Calu3 (cell line): ENCODE data around the gene CPNE9. TPM values are rescaled to one million over a fixed set of nuclear protein-coding genes. Genes with fewer than 3 reads are reported as not detected.
A peak's percentile ranks its signal among the peaks of the same experiment; 100 is the strongest.

Experiments used
- BruUV-seq: library from RNA; stranded (reverse); fragments of 400-500 nt; replicated peaks from 2 replicates; lab custom pipeline; 2021; lab: Mats Ljungman, UMichigan
- CTCF ChIA-PET: fragments of 300-600 bp; sonication (Branson Sonifier 250); formaldehyde crosslinking; loops from one replicate; lab custom pipeline; 2022; ENCODE audit warnings: antibody characterized with exemption; lab: Charles Lee
- DNase-seq: peaks from one replicate; pipeline ENCODE4 v3.0.0; 2022
- H3K27ac Mint-ChIP-seq: one replicate; pipeline ENCODE4 v1.8.0; 2022; ENCODE audit warnings: mixed read lengths; ENCODE audit not compliant: unreplicated experiment
- H3K27me3 Mint-ChIP-seq: one replicate; pipeline ENCODE4 v1.8.0; 2022; ENCODE audit warnings: mixed read lengths; ENCODE audit not compliant: unreplicated experiment
- H3K36me3 Mint-ChIP-seq: one replicate; pipeline ENCODE4 v1.8.0; 2022; ENCODE audit warnings: mild to moderate bottlenecking, moderate library complexity, mixed read lengths; ENCODE audit not compliant: insufficient read depth, unreplicated experiment
- H3K4me1 Mint-ChIP-seq: one replicate; pipeline ENCODE4 v1.8.0; 2022; ENCODE audit warnings: mild to moderate bottlenecking, low read depth, mixed read lengths; ENCODE audit not compliant: unreplicated experiment
- H3K4me3 Mint-ChIP-seq: one replicate; pipeline ENCODE4 v1.8.0; 2022; ENCODE audit warnings: mild to moderate bottlenecking, low read depth, moderate library complexity, mixed read lengths; ENCODE audit not compliant: unreplicated experiment
- H3K9me3 Mint-ChIP-seq: one replicate; pipeline ENCODE4 v1.8.0; 2022; ENCODE audit warnings: low read depth, mixed read lengths; ENCODE audit not compliant: unreplicated experiment
- CTCF ChIP-seq: fragments of 200-600 bp; IDR thresholded peaks from one replicate; pipeline ENCODE4 v1.8.0; 2022; ENCODE audit warnings: antibody characterized with exemption; ENCODE audit not compliant: unreplicated experiment
- intact Hi-C: fragments of 100-400 bp; cut with micrococcal nuclease; formaldehyde crosslinking; loops from one replicate; pipeline ENCODE4 v1.10.0; 2022; ENCODE audit not compliant: unreplicated experiment
- total RNA-seq: library from RNA; stranded (reverse); gene quantifications from 2 replicates; pipeline ENCODE4 v1.2.3, GENCODE V29; 2022

Gene CPNE9
- total RNA-seq, 1 experiment from 2014 or later, result not detected

GRCh38 chr3:9732080-9732739, 28.6 kb downstream of the CPNE9 start:
- no peak for TF ChIP-seq CTCF
- Mint-ChIP-seq H3K27me3 (peaks cover 26% of the 10 kb centered on the region), H3K4me1 (peaks cover 22% of the 10 kb centered on the region), H3K4me3 (peak overlapping the region; percentile 87), H3K27ac (peak overlapping the region; percentile 82), H3K36me3 (peaks cover 55% of the 10 kb centered on the region), H3K9me3 (no peaks in the 10 kb centered on the region)
- DNase-seq, result peak; percentile 12
- no TSS peak for BruUV-seq
- CTCF ChIA-PET, result no interaction called here
- intact Hi-C loops, result no loop called here

GRCh38 chr3:9732740-9733115, 29.1 kb downstream of the CPNE9 start:
- Mint-ChIP-seq H3K27ac (peak overlapping the region; percentile 82), H3K9me3 (no peaks in the 10 kb centered on the region), H3K4me1 (peaks cover 19% of the 10 kb centered on the region), H3K36me3 (peaks cover 55% of the 10 kb centered on the region), H3K27me3 (peaks cover 20% of the 10 kb centered on the region), H3K4me3 (peak overlapping the region; percentile 87)
- intact Hi-C loops, result no loop called here
- CTCF ChIA-PET, result no interaction called here
- DNase-seq, result no peak
- TF ChIP-seq CTCF, result no peak
- TSS peak; percentile 45 for BruUV-seq

- DNase-seq, result no peak
- BruUV-seq, result no TSS peak
- intact Hi-C loops, result no loop called here
- Mint-ChIP-seq H3K27ac (no peak overlapping the region), H3K27me3 (no peaks in the 10 kb centered on the region), H3K36me3 (peaks cover 42% of the 10 kb centered on the region), H3K4me1 (peaks cover 19% of the 10 kb centered on the region), H3K4me3 (no peak overlapping the region), H3K9me3 (no peaks in the 10 kb centered on the region)
- no peak for TF ChIP-seq CTCF
- CTCF ChIA-PET, result interaction anchor here (0.5 kb wide), 1 partner anchor 66 kb away, joined by 4 read pairs; no protein-coding TSS in a partner anchor
These were observed 33.2 kb downstream of the CPNE9 start for GRCh38 chr3:9736831-9737230.

GRCh38 chr3:9739181-9739580, 35.5 kb downstream of the CPNE9 start:
- intact Hi-C loops, result no loop called here

More at GRCh38 chr3:9739181-9739580, 35.5 kb downstream of the CPNE9 start:
- no peak for TF ChIP-seq CTCF
- DNase-seq, result no peak
- H3K27me3 Mint-ChIP-seq, result no peaks in the 10 kb centered on the region
- H3K4me1 Mint-ChIP-seq, result no peaks in the 10 kb centered on the region
- no peak overlapping the region for H3K4me3 Mint-ChIP-seq
- CTCF ChIA-PET, result no interaction called here
- no peaks in the 10 kb centered on the region for H3K9me3 Mint-ChIP-seq
- no peak overlapping the region for H3K27ac Mint-ChIP-seq
- H3K36me3 Mint-ChIP-seq, result peaks cover 24% of the 10 kb centered on the region
- BruUV-seq, result no TSS peak
